Skeletal muscle tissue (tissue), 4 donors: Measurements from ENCODE around the gene NTNG1. TPM values are rescaled to one million over a fixed set of nuclear protein-coding genes. Genes with fewer than 3 reads are reported as not detected.

ENCODE experiments used
- H3K27ac ChIP-seq: one replicate; pipeline ENCODE4 v1.7.0; 2013; ENCODE audit warnings: mild to moderate bottlenecking, low read depth, low read length, inconsistent platforms
- H3K27me3 ChIP-seq, 3 donors: one replicate each; pipeline ENCODE4 v1.7.0; 2013; ENCODE audit warnings: low read length in 3 of 3; ENCODE audit not compliant: control insufficient read depth in 3 of 3, insufficient read depth in 3 of 3
- H3K36me3 ChIP-seq, 3 donors: one replicate each; pipeline ENCODE4 v1.7.0; 2013; ENCODE audit warnings: low read length in 3 of 3; ENCODE audit not compliant: control insufficient read depth in 3 of 3, insufficient read depth in 3 of 3
- H3K4me1 ChIP-seq, 3 donors: one replicate each; pipeline ENCODE4 v1.7.0; 2013; ENCODE audit warnings: low read length in 3 of 3, mild to moderate bottlenecking in 3 of 3; ENCODE audit not compliant: control insufficient read depth in 3 of 3, insufficient read depth in 3 of 3
- H3K4me3 ChIP-seq, 3 donors: one replicate each; pipeline ENCODE4 v1.7.0; 2013; ENCODE audit warnings: low read length in 3 of 3
- H3K9ac ChIP-seq, 3 donors: one replicate each; pipeline ENCODE4 v1.7.0; 2013; ENCODE audit warnings: low read length in 3 of 3, mild to moderate bottlenecking in 3 of 3, moderate library complexity in 2 of 3, low read depth in 1 of 3
- H3K9me3 ChIP-seq, 3 donors: one replicate each; pipeline ENCODE4 v1.7.0; 2013; ENCODE audit warnings: low read length in 3 of 3; ENCODE audit not compliant: control insufficient read depth in 3 of 3
- total RNA-seq: library from RNA; depleted of rRNA; stranded (reverse); fragments of >200 nt; gene quantifications from one replicate; pipeline ENCODE4 v1.2.3, GENCODE V29; 2014
- donor health status: Osteomylitis.

The NTNG1 gene
- total RNA-seq, 1 donor from 2014 or later = 8.4 TPM

DNA sequence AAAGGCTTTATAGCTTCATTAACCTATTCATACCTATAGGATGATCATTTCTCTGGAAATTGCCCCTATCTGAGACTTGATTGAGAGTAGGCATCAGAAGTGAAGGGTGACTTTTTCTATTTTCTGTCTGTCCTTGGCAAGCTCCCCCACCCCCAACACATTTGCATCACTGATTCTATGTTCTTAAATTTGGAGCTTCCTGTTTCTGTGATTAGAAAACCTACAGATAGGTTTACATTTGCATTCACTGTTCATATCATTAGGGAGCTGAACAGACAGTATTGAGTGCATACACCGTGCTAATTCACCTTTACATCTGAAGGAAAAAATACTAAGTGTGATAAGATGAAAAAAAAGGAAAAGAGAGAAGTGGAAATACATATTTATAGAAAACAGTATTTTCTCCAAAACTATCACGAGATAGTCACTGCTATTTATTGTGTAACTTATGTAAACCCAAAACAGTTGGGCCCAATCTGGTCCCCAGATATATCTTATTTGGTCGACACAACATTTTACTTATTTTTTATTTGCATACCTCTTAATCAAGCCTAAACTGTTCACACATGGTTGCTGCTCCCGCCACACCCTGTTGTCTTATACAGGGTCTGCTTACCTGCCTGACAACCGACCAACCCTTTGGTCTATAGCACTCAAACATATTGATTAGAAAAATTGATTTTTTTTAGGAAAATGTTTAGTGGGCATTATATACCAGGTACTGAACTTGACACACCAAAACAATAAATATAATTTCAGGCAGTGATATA, 218.8 kb downstream of the NTNG1 start:
- H3K27me3 ChIP-seq = no peaks in the 10 kb centered on the region
- H3K9me3 ChIP-seq = no peaks in the 10 kb centered on the region
- no peak overlapping the region for H3K4me3 ChIP-seq
- no peaks in the 10 kb centered on the region for H3K36me3 ChIP-seq
- H3K27ac ChIP-seq = no peak overlapping the region
- H3K9ac ChIP-seq = no peak overlapping the region
- no peaks in the 10 kb centered on the region for H3K4me1 ChIP-seq

- H3K4me3 ChIP-seq = no peak overlapping the region
- H3K27me3 ChIP-seq = no peaks in the 10 kb centered on the region
- no peak overlapping the region for H3K27ac ChIP-seq
- H3K9ac ChIP-seq = no peak overlapping the region
- H3K9me3 ChIP-seq = no peaks in the 10 kb centered on the region
- no peaks in the 10 kb centered on the region for H3K36me3 ChIP-seq
- no peaks in the 10 kb centered on the region for H3K4me1 ChIP-seq
Measured at GRCh38 chr1:107362468-107363140, 221.8 kb downstream of the NTNG1 start.

GRCh38 chr1:107363154-107363553, 222.3 kb downstream of the NTNG1 start:
- Histone ChIP-seq H3K4me1 (no peaks in the 10 kb centered on the region), H3K27me3 (no peaks in the 10 kb centered on the region), H3K36me3 (no peaks in the 10 kb centered on the region), H3K27ac (no peak overlapping the region), H3K4me3 (no peak overlapping the region), H3K9ac (no peak overlapping the region), H3K9me3 (no peaks in the 10 kb centered on the region)

DNA sequence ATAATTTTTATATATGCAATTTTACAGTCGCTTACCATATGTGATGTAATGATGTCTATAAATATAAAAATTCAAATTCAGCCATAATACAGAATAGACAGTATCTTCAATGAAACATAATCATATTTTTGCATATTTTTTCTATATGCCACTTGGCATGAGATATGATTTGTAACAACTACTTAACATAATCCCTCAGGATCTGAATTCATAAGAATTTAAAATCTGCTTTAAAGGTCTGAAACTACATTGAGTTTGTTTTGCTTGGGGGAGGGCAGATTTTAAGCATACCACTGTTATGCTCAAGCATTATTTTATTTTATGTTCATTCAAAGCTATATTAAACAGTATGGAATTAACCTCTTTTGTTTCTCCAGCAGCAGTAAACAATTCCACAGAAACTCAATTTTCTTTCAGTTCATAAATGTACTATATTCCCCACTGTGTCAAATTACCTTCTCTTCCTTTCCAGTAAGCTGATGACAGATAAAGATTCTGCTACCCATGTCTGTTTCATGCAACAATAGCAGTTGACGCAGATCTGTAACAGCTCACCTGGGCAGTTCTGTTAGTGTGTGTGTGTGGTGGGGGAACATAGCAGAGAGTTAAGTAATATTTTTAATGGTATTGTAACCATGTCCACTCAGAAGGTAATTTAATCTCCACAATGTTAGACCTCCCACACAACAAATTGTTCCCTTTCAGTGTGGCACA, 224.8 kb downstream of the NTNG1 start:
- no peak overlapping the region for H3K9ac ChIP-seq
- H3K36me3 ChIP-seq = no peaks in the 10 kb centered on the region
- H3K4me3 ChIP-seq = no peak overlapping the region
- H3K9me3 ChIP-seq = no peaks in the 10 kb centered on the region
- no peak overlapping the region for H3K27ac ChIP-seq
- no peaks in the 10 kb centered on the region for H3K27me3 ChIP-seq
- no peaks in the 10 kb centered on the region for H3K4me1 ChIP-seq

GRCh38 chr1:107378426-107378825, 237.6 kb downstream of the NTNG1 start:
- Histone ChIP-seq H3K4me3 (no peak overlapping the region), H3K36me3 (no peaks in the 10 kb centered on the region), H3K27me3 (no peaks in the 10 kb centered on the region), H3K4me1 (peaks cover 0 to 3% (median 0%) of the 10 kb centered on the region in 3 donors), H3K27ac (no peak overlapping the region), H3K9me3 (no peaks in the 10 kb centered on the region), H3K9ac (no peak overlapping the region)

GRCh38 chr1:107378866-107379265, 238.0 kb downstream of the NTNG1 start:
- Histone ChIP-seq H3K4me1 (peaks cover 0 to 3% (median 0%) of the 10 kb centered on the region in 3 donors), H3K9ac (no peak overlapping the region), H3K4me3 (no peak overlapping the region), H3K27me3 (no peaks in the 10 kb centered on the region), H3K9me3 (no peaks in the 10 kb centered on the region), H3K36me3 (no peaks in the 10 kb centered on the region), H3K27ac (no peak overlapping the region)

- Histone ChIP-seq H3K9me3 (no peaks in the 10 kb centered on the region), H3K4me1 (peaks cover 0 to 3% (median 0%) of the 10 kb centered on the region in 3 donors), H3K9ac (no peak overlapping the region), H3K27ac (no peak overlapping the region), H3K27me3 (no peaks in the 10 kb centered on the region), H3K4me3 (no peak overlapping the region), H3K36me3 (no peaks in the 10 kb centered on the region)
Measured at GRCh38 chr1:107379826-107380225, 239.0 kb downstream of the NTNG1 start.

GRCh38 chr1:107389410-107390396, 248.9 kb downstream of the NTNG1 start:
- Histone ChIP-seq H3K4me3 (no peak overlapping the region), H3K9me3 (no peaks in the 10 kb centered on the region), H3K27me3 (no peaks in the 10 kb centered on the region), H3K9ac (no peak overlapping the region), H3K27ac (no peak overlapping the region), H3K4me1 (no peaks in the 10 kb centered on the region), H3K36me3 (no peaks in the 10 kb centered on the region)

DNA sequence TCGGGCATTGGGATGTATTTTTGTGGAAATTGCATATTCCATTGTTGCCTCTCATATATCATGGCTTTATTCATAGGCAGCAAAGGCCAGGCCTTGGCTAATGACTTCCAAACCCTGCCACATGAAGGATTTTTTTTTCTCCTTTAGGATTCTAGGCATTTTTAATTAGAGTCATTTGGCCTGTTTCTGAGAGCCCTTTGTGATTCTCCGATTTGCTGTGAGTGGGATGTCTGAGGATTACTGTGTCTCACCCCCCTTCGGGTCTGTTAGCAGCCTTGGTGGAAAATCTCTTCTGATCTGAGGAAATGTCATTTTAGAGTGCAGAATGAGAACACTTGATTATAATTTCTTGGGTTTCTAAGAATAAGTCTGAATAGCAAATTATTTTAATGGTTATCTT, 253.5 kb downstream of the NTNG1 start:
- Histone ChIP-seq H3K36me3 (no peaks in the 10 kb centered on the region), H3K9ac (no peak overlapping the region), H3K27me3 (no peaks in the 10 kb centered on the region), H3K4me3 (no peak overlapping the region), H3K4me1 (no peaks in the 10 kb centered on the region), H3K27ac (no peak overlapping the region), H3K9me3 (no peaks in the 10 kb centered on the region)
